ENCODE results near the gene MEGF6. TPM values are rescaled to one million over a fixed set of nuclear protein-coding genes. Genes with fewer than 3 reads are reported as not detected.

The MEGF6 gene, protein sequence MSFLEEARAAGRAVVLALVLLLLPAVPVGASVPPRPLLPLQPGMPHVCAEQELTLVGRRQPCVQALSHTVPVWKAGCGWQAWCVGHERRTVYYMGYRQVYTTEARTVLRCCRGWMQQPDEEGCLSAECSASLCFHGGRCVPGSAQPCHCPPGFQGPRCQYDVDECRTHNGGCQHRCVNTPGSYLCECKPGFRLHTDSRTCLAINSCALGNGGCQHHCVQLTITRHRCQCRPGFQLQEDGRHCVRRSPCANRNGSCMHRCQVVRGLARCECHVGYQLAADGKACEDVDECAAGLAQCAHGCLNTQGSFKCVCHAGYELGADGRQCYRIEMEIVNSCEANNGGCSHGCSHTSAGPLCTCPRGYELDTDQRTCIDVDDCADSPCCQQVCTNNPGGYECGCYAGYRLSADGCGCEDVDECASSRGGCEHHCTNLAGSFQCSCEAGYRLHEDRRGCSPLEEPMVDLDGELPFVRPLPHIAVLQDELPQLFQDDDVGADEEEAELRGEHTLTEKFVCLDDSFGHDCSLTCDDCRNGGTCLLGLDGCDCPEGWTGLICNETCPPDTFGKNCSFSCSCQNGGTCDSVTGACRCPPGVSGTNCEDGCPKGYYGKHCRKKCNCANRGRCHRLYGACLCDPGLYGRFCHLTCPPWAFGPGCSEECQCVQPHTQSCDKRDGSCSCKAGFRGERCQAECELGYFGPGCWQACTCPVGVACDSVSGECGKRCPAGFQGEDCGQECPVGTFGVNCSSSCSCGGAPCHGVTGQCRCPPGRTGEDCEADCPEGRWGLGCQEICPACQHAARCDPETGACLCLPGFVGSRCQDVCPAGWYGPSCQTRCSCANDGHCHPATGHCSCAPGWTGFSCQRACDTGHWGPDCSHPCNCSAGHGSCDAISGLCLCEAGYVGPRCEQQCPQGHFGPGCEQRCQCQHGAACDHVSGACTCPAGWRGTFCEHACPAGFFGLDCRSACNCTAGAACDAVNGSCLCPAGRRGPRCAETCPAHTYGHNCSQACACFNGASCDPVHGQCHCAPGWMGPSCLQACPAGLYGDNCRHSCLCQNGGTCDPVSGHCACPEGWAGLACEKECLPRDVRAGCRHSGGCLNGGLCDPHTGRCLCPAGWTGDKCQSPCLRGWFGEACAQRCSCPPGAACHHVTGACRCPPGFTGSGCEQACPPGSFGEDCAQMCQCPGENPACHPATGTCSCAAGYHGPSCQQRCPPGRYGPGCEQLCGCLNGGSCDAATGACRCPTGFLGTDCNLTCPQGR (N-terminal part only)
- 198 TPM for total RNA-seq (ENCODE audit: unreplicated experiment)
- long read RNA-seq, partial matches to known transcripts = 11 of 22 reads
- long read RNA-seq, other reads (novel, unspliced or antisense) = 11 of 22 reads

DNA sequence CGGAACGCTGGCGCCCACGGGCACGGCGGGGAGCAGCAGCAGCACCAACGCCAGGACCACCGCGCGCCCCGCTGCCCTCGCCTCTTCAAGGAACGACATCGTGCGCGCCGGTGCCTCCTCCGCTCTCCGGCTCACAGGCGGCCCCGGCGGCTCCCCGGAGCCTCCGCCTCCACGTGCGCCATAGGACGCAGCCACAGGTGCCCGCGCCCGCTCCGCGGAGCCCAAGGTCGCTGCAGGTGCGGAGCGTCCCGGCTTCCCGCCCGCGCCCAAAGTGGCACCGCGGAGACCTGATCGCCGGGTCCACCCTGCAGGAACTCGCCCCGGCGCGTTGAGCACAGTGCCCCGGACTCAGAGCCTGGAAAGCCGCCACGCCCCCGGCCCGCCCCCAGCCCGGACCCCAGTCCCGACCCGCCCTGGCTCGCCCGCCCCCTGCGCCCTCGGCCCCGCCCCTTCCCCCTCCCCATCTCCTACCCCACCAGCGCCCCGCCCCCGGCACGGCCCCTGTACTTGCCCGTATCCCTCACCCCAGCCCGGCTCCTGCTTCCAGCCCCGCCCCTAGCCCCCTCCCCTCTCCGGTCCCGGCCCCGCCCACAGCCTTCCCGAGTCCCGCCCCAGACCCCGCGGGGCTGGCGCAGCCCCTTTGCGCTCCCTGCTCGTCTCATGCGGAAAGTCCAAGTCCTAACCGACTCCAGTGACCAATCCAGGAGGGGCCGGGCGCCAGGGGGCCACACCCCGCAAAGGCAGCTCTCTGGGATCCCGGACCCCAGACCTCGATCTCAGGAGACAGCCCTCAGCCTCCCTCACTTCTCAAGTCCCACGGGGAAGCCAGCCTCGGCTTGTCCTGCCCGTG, at the start of gene MEGF6:
TSS of gene MEGF6 (minus strand) at position 339 of the 850 bp plus-strand sequence. CDS start at position 99, 240 bp downstream.
- TF ChIP-seq, protein P1, sequence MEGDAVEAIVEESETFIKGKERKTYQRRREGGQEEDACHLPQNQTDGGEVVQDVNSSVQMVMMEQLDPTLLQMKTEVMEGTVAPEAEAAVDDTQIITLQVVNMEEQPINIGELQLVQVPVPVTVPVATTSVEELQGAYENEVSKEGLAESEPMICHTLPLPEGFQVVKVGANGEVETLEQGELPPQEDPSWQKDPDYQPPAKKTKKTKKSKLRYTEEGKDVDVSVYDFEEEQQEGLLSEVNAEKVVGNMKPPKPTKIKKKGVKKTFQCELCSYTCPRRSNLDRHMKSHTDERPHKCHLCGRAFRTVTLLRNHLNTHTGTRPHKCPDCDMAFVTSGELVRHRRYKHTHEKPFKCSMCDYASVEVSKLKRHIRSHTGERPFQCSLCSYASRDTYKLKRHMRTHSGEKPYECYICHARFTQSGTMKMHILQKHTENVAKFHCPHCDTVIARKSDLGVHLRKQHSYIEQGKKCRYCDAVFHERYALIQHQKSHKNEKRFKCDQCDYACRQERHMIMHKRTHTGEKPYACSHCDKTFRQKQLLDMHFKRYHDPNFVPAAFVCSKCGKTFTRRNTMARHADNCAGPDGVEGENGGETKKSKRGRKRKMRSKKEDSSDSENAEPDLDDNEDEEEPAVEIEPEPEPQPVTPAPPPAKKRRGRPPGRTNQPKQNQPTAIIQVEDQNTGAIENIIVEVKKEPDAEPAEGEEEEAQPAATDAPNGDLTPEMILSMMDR (IDR thresholded peaks at IDR 0.05; ENCODE audit: unreplicated experiment) = no peak
- H3K27me3 Mint-ChIP-seq (ENCODE audit: unreplicated experiment) = peaks cover 6% of the 10 kb centered on the region
- peak; percentile 97 for DNase-seq (ENCODE audit: low spot score)
- H3K9me3 Mint-ChIP-seq (ENCODE audit: unreplicated experiment) = no peaks in the 10 kb centered on the region
- peak within 1 kb of the TSS; percentile 98 for H3K4me3 Mint-ChIP-seq (ENCODE audit: unreplicated experiment)
- H3K4me1 Mint-ChIP-seq (ENCODE audit: unreplicated experiment) = peaks cover 59% of the 10 kb centered on the region
- H3K27ac Mint-ChIP-seq (ENCODE audit: unreplicated experiment) = peak within 1 kb of the TSS; percentile 76
- peaks cover 11% of the 10 kb centered on the region for H3K36me3 Mint-ChIP-seq (ENCODE audit: low read depth, unreplicated experiment)

DNA sequence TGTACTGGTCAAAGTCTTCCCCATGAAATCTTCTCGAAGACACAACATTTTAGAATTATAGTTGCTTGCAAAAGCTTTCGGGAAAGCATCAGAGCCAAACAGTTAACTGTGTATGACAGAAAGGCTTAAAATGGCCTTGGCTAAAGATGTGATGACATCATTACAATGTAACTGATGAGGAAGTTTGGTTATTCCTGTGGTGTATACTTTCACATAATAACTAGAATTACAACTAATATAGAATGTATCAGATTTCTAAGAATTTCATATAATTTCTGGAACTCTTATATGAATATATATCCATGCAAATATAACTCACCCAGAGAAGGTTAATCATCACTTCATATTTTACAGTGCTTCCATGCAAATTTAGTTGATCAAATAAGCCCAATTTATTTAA, 49.4 kb upstream of the MEGF6 start:
- TF ChIP-seq, protein P1 (IDR thresholded peaks at IDR 0.05; ENCODE audit: unreplicated experiment) = no peak
- Mint-ChIP-seq H3K27ac (ENCODE audit: unreplicated experiment) (no peak overlapping the region), H3K36me3 (ENCODE audit: low read depth, unreplicated experiment) (no peaks in the 10 kb centered on the region), H3K4me1 (ENCODE audit: unreplicated experiment) (peaks cover 8% of the 10 kb centered on the region), H3K27me3 (ENCODE audit: unreplicated experiment) (peaks cover 7% of the 10 kb centered on the region), H3K9me3 (ENCODE audit: unreplicated experiment) (no peaks in the 10 kb centered on the region), H3K4me3 (ENCODE audit: unreplicated experiment) (no peak overlapping the region)
- no peak for DNase-seq (ENCODE audit: low spot score)

- H3K27me3 Mint-ChIP-seq (ENCODE audit: unreplicated experiment) = peaks cover 10% of the 10 kb centered on the region
- H3K27ac Mint-ChIP-seq (ENCODE audit: unreplicated experiment) = no peak overlapping the region
- H3K36me3 Mint-ChIP-seq (ENCODE audit: low read depth, unreplicated experiment) = no peaks in the 10 kb centered on the region
- H3K4me3 Mint-ChIP-seq (ENCODE audit: unreplicated experiment) = no peak overlapping the region
- TF ChIP-seq, protein P1 (IDR thresholded peaks at IDR 0.05; ENCODE audit: unreplicated experiment) = no peak
- no peak for DNase-seq (ENCODE audit: low spot score)
- H3K9me3 Mint-ChIP-seq (ENCODE audit: unreplicated experiment) = no peaks in the 10 kb centered on the region
- H3K4me1 Mint-ChIP-seq (ENCODE audit: unreplicated experiment) = no peaks in the 10 kb centered on the region
Measured at GRCh38 chr1:3659093-3659492, 47.8 kb upstream of the MEGF6 start.

- Mint-ChIP-seq H3K4me3 (ENCODE audit: unreplicated experiment) (no peak overlapping the region), H3K36me3 (ENCODE audit: low read depth, unreplicated experiment) (no peaks in the 10 kb centered on the region), H3K27ac (ENCODE audit: unreplicated experiment) (no peak overlapping the region), H3K4me1 (ENCODE audit: unreplicated experiment) (no peaks in the 10 kb centered on the region), H3K9me3 (ENCODE audit: unreplicated experiment) (no peaks in the 10 kb centered on the region), H3K27me3 (ENCODE audit: unreplicated experiment) (peaks cover 17% of the 10 kb centered on the region)
- TF ChIP-seq, protein P1 (IDR thresholded peaks at IDR 0.05; ENCODE audit: unreplicated experiment) = no peak
- DNase-seq (ENCODE audit: low spot score) = no peak
Measured at GRCh38 chr1:3658231-3658615, 46.9 kb upstream of the MEGF6 start.

Data from endothelial cell (in vitro differentiated cells).